Renal cortical epithelial cell (primary cell): Measurements from ENCODE around the gene SEZ6. TPM values are rescaled to one million over a fixed set of nuclear protein-coding genes. Genes with fewer than 3 reads are reported as not detected.

ENCODE experiments used
- DNase-seq: peaks from one replicate; pipeline ENCODE4 v3.0.0-alpha.2; 2011; ENCODE audit warnings: low read depth
- total RNA-seq: library from RNA; depleted of rRNA; stranded (reverse); fragments of >200 nt; gene quantifications from 2 replicates; pipeline ENCODE4 v1.2.3, GENCODE V29; 2014

Gene SEZ6
- total RNA-seq, 1 donor from 2014 or later, result not detected

GRCh38 chr17:28974451-28974850 is 31.4 kb downstream of the SEZ6 start:
- DNase-seq, result no peak

- DNase-seq, result peak; percentile 21
Measured at GRCh38 chr17:28973425-28973824, 32.4 kb downstream of the SEZ6 start.

GRCh38 chr17:28972437-28972836 is 33.4 kb downstream of the SEZ6 start:
- no peak for DNase-seq

GRCh38 chr17:28970879-28971278 is 35.0 kb downstream of the SEZ6 start:
- DNase-seq, result no peak

GRCh38 chr17:28969706-28970393 is 36.0 kb downstream of the SEZ6 start:
- no peak for DNase-seq

GRCh38 chr17:28968914-28969295 is 36.9 kb downstream of the SEZ6 start:
- DNase-seq, result no peak

GRCh38 chr17:28968231-28968913 is 37.5 kb downstream of the SEZ6 start:
- DNase-seq, result peak; percentile 35

GRCh38 chr17:28967221-28968135 is 38.4 kb downstream of the SEZ6 start:
- DNase-seq, result no peak

GRCh38 chr17:28963841-28964240 is 42.0 kb downstream of the SEZ6 start:
- DNase-seq, result no peak

- DNase-seq, result no peak
Measured at GRCh38 chr17:28963055-28963611, 42.7 kb downstream of the SEZ6 start.

GRCh38 chr17:28961391-28961790 is 44.4 kb downstream of the SEZ6 start:
- no peak for DNase-seq

- no peak for DNase-seq
Measured at GRCh38 chr17:28960256-28961061, 45.4 kb downstream of the SEZ6 start.

GRCh38 chr17:28959471-28959871 is 46.4 kb downstream of the SEZ6 start:
- no peak for DNase-seq

GRCh38 chr17:28958820-28959455 is 46.9 kb downstream of the SEZ6 start:
- DNase-seq, result no peak

GRCh38 chr17:28957992-28958355 is 47.9 kb downstream of the SEZ6 start:
- DNase-seq, result no peak

- no peak for DNase-seq
Measured at GRCh38 chr17:28957277-28957991, 48.4 kb downstream of the SEZ6 start.

- DNase-seq, result no peak
Measured at GRCh38 chr17:28956861-28957260, 49.0 kb downstream of the SEZ6 start.

- no peak for DNase-seq
Measured at GRCh38 chr17:28956112-28956511, 49.7 kb downstream of the SEZ6 start.

GRCh38 chr17:28955408-28955807 is 50.4 kb downstream of the SEZ6 start:
- no peak for DNase-seq

- DNase-seq, result no peak
Measured at GRCh38 chr17:28954886-28955285, 50.9 kb downstream of the SEZ6 start.
